Naive thymus-derived CD8-positive, alpha-beta T cell (primary cell): Measurements from ENCODE around the gene ST6GAL1. TPM values are rescaled to one million over a fixed set of nuclear protein-coding genes. Genes with fewer than 3 reads are reported as not detected.
"Not testable (repeated sequence)": the region's sequence is repeated elsewhere in the genome, so short reads cannot be mapped to it uniquely, and the experiment has no call there.

Source experiments
- ATAC-seq, 2 donors: fragments of 150-1000 bp; cut with Tn5 transposase in 1 of 2; sonication (Bioruptor Pico), chemical (Tn5 transposase) in 1 of 2; 1 replicate in 1 of 2; 2 replicates in 1 of 2; pipeline ENCODE4 v1.10.0; 2021; ENCODE audit warnings: mild to moderate bottlenecking in 2 of 2, moderate library complexity in 2 of 2
- POLR2A ChIA-PET: fragments of 350-600 bp; sonication (Branson Sonifier 250); formaldehyde crosslinking; loops from one replicate; lab custom pipeline; 2021; ENCODE audit warnings: antibody characterized with exemption; lab: Charles Lee
- DNase-seq, 10 donors: peaks; one replicate each; pipeline versions ENCODE4 v3.0.0 to v3.0.0-alpha.2; 2020 to 2022
- H3K27ac Mint-ChIP-seq, 10 donors: one replicate each; pipeline ENCODE4 v1.8.0; 2020 to 2022; ENCODE audit warnings: mild to moderate bottlenecking in 10 of 10, mixed read lengths in 10 of 10, moderate library complexity in 4 of 10, inconsistent platforms in 1 of 10
- H3K27me3 Mint-ChIP-seq, 5 donors: one replicate each; pipeline ENCODE4 v1.8.0; 2021 to 2022; ENCODE audit warnings: mixed read lengths in 5 of 5
- H3K36me3 Mint-ChIP-seq, 3 donors: one replicate each; pipeline ENCODE4 v1.8.0; 2020 to 2022; ENCODE audit warnings: mixed read lengths in 3 of 3, mild to moderate bottlenecking in 2 of 3, inconsistent platforms in 1 of 3
- H3K4me1 Mint-ChIP-seq, 4 donors: one replicate each; pipeline ENCODE4 v1.8.0; 2021 to 2022; ENCODE audit warnings: mixed read lengths in 4 of 4
- H3K4me3 Mint-ChIP-seq, 10 donors: one replicate each; pipeline ENCODE4 v1.8.0; 2020 to 2022; ENCODE audit warnings: mild to moderate bottlenecking in 10 of 10, mixed read lengths in 10 of 10, moderate library complexity in 6 of 10, inconsistent platforms in 1 of 10
- H3K9me3 Mint-ChIP-seq, 9 donors: one replicate each; pipeline ENCODE4 v1.8.0; 2020 to 2022; ENCODE audit warnings: mixed read lengths in 9 of 9, mild to moderate bottlenecking in 3 of 9, inconsistent platforms in 1 of 9, moderate library complexity in 1 of 9
- polyA plus RNA-seq, 3 donors: library from polyadenylated mRNA; unstranded; fragments of 300-500 nt; fragmentation: Illumina TruSeq; gene quantifications; one replicate each; pipeline ENCODE4 v1.2.3, GENCODE V29; 2021
- total RNA-seq, 8 experiments: library from RNA in 2 of 8; stranded (reverse) in 2 of 8; gene quantifications; one replicate each; pipeline ENCODE4 v1.2.3 and lab custom pipeline; 2021 to 2026

Gene ST6GAL1
- total and polyA plus RNA-seq, 5 experiments from 2014 or later, result 139 to 250 (median 223) TPM

DNA sequence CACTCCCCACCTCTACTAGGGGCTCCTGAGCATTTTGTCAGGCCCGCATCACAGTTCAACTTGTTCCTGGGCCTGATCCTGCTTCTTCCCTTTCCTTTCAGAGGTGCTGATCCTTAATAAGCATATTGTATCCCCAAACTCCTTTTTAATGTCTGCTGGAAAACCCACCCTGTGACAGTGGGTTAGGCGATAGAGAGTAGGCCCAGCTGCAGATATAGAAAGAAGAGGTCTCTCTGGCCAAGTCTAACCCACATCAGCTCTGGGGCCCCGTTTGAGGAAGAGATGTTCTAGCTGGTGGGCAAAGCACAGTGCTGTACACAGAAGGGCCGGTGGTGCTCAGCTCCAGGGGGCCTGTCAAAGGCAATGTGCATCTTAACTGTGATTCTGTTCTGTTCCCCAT is 34.3 kb upstream of the ST6GAL1 start:
- no peak for DNase-seq
- no peaks in the 10 kb centered on the region for H3K27me3 Mint-ChIP-seq
- peak overlapping the region in 2 of 10 donors; percentile 39 to 53 for H3K27ac Mint-ChIP-seq
- peaks cover 11 to 31% (median 17%) of the 10 kb centered on the region in 4 donors for H3K4me1 Mint-ChIP-seq
- ATAC-seq, result no peak
- POLR2A ChIA-PET, result interaction anchor here (1.6 kb wide), 1 partner anchor 13 kb away, joined by 7 read pairs; no protein-coding TSS in a partner anchor
- no peaks in the 10 kb centered on the region for H3K9me3 Mint-ChIP-seq
- H3K36me3 Mint-ChIP-seq, result no peaks in the 10 kb centered on the region
- no peak overlapping the region for H3K4me3 Mint-ChIP-seq

GRCh38 chr3:186896875-186897274 is 33.5 kb upstream of the ST6GAL1 start:
- POLR2A ChIA-PET, result interaction anchor here (1.6 kb wide), 1 partner anchor 12 kb away, joined by 7 read pairs; no protein-coding TSS in a partner anchor
- H3K36me3 Mint-ChIP-seq, result no peaks in the 10 kb centered on the region
- no peak overlapping the region for H3K4me3 Mint-ChIP-seq
- peaks cover 15 to 37% (median 22%) of the 10 kb centered on the region in 4 donors for H3K4me1 Mint-ChIP-seq
- DNase-seq (no peak), ATAC-seq (no peak)
- H3K27ac Mint-ChIP-seq, result peak overlapping the region in 1 of 10 donors; percentile 53
- no peaks in the 10 kb centered on the region for H3K27me3 Mint-ChIP-seq
- no peaks in the 10 kb centered on the region for H3K9me3 Mint-ChIP-seq

DNA sequence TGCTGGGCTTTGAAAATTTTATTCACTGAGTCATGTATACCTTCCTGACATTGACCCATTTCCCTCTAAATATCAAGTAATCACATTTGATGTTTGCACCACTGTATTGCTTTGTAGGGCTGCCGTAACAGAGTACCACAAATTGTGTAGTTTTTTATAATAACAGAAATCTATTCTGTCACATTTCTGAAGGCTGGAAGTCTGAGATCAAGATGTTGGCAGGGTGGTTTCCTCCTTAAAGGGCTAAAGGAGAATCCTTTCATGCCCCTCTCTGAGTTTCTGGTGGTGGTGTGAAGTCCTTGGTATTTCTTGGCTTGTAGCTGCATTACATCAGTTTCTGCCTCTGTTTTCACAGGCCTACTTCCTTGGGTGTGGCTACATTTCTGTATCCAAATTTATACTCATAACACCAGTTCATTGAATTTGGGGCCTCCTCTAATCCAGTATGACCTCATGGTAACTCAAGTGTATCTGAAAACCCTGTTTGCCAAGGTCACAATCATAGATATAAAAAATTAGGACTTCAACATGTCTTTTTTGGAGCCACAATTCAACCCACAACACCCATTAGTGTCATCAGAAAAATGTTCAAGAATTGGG is 29.1 kb upstream of the ST6GAL1 start:
- Mint-ChIP-seq H3K27me3 (no peaks in the 10 kb centered on the region), H3K27ac (peak overlapping the region in 8 of 10 donors; percentile 10 to 86 (median 74)), H3K4me1 (peaks cover 14 to 37% (median 28%) of the 10 kb centered on the region in 4 donors), H3K9me3 (peaks cover 3 to 38% (median 33%) of the 10 kb centered on the region in 9 donors), H3K36me3 (peaks cover under 1 to 25% (median 11%) of the 10 kb centered on the region in 3 donors), H3K4me3 (peak overlapping the region in 5 of 10 donors; percentile 19 to 50 (median 33))
- ATAC-seq, result peak; percentile 58 to 61
- POLR2A ChIA-PET, result interaction anchor here (1.2 to 1.4 kb wide), 2 partner anchors 8 to 30 kb away, joined by 4 to 5 read pairs; partner anchors contain the start of gene ST6GAL1
- peak in 2 of 10 donors; percentile 9 to 20 for DNase-seq

DNA sequence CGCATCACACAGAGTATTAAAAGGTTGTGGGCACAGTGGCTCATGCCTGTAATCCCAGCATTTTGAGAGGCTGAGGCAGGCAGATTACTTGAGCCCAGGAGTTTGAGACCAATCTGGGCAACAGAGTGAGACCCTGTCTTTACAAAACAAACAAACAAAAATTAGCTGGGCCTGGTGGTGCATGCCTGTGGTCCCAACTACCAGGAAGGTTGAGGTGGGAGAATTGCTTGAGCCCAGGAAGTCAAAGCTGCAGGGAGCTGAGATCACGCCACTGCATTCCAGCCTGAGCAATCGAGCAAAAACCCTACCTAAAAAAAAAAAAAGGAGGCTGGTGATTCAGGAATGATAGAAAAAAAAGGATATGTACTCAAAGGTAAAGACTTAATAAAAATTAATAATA is 28.2 kb upstream of the ST6GAL1 start:
- peaks cover 4 to 35% (median 19%) of the 10 kb centered on the region in 3 donors for H3K36me3 Mint-ChIP-seq
- DNase-seq (no peak), ATAC-seq (no peak)
- no peaks in the 10 kb centered on the region for H3K27me3 Mint-ChIP-seq
- H3K4me3 Mint-ChIP-seq, result peak overlapping the region in 1 of 10 donors; percentile 10
- H3K27ac Mint-ChIP-seq, result peak overlapping the region in 4 of 10 donors; percentile 48 to 72 (median 57)
- POLR2A ChIA-PET, result interaction anchor here (0.7 kb wide), 1 partner anchor 51 kb away, joined by 3 read pairs; no protein-coding TSS in a partner anchor
- H3K9me3 Mint-ChIP-seq, result peaks cover 8 to 47% (median 43%) of the 10 kb centered on the region in 9 donors
- H3K4me1 Mint-ChIP-seq, result peaks cover 11 to 39% (median 33%) of the 10 kb centered on the region in 4 donors

DNA sequence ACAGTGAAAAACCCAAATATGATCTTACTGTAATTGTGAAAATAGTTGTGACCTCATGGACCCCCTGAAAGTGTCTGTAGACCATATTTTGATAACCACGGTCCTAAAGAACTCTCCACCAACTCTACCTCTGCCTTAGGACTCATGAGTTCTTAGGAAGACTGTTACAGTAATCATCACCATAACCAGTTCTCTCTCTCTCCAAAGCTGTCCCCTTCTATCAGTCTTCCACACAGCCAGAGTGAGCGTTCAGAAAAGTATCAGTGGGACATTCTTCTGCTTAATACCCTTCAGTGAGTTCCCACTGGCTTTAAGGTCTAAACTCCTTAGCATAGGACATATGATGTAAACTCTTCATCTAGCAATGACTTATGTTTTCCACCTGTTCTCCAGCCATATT is 27.6 kb upstream of the ST6GAL1 start:
- ATAC-seq (no peak), DNase-seq (no peak)
- peaks cover 4 to 40% (median 24%) of the 10 kb centered on the region in 3 donors for H3K36me3 Mint-ChIP-seq
- H3K4me1 Mint-ChIP-seq, result peaks cover 11 to 44% (median 35%) of the 10 kb centered on the region in 4 donors
- H3K9me3 Mint-ChIP-seq, result peaks cover 8 to 53% (median 48%) of the 10 kb centered on the region in 9 donors
- no peaks in the 10 kb centered on the region for H3K27me3 Mint-ChIP-seq
- peak overlapping the region in 4 of 10 donors; percentile 1 to 33 (median 16) for H3K27ac Mint-ChIP-seq
- POLR2A ChIA-PET, result no interaction called here
- H3K4me3 Mint-ChIP-seq, result no peak overlapping the region

- H3K4me1 Mint-ChIP-seq, result peaks cover 16 to 49% (median 43%) of the 10 kb centered on the region in 4 donors
- H3K9me3 Mint-ChIP-seq, result peaks cover 8 to 62% (median 56%) of the 10 kb centered on the region in 9 donors
- ATAC-seq, result not testable (repeated sequence)
These were observed 26.6 kb upstream of the ST6GAL1 start for GRCh38 chr3:186903676-186904075.

GRCh38 chr3:186907075-186907474 is 23.3 kb upstream of the ST6GAL1 start:
- Mint-ChIP-seq H3K4me3 (peak overlapping the region in 1 of 10 donors; percentile 68), H3K36me3 (peaks cover 4 to 62% (median 31%) of the 10 kb centered on the region in 3 donors), H3K27ac (peak overlapping the region in 7 of 10 donors; percentile 38 to 97 (median 89)), H3K4me1 (peaks cover 11 to 46% (median 31%) of the 10 kb centered on the region in 4 donors), H3K9me3 (peaks cover 8 to 79% (median 56%) of the 10 kb centered on the region in 9 donors)
- not testable (repeated sequence) for ATAC-seq, H3K27me3 Mint-ChIP-seq, DNase-seq
- POLR2A ChIA-PET, result interaction anchor here (1.8 to 4.3 kb wide), 2 partner anchors 9 to 24 kb away, joined by 4 to 98 read pairs; partner anchors contain the start of gene ST6GAL1

More at GRCh38 chr3:186903676-186904075, 26.6 kb upstream of the ST6GAL1 start:
- not testable (repeated sequence) for DNase-seq, H3K27me3 Mint-ChIP-seq, H3K4me3 Mint-ChIP-seq
- POLR2A ChIA-PET, result interaction anchor here (1.2 kb wide), 1 partner anchor 10 kb away, joined by 3 read pairs; no protein-coding TSS in a partner anchor
- Mint-ChIP-seq H3K27ac (peak overlapping the region in 3 of 10 donors; percentile 5 to 26 (median 25)), H3K36me3 (peaks cover 4 to 49% (median 31%) of the 10 kb centered on the region in 3 donors)

DNA sequence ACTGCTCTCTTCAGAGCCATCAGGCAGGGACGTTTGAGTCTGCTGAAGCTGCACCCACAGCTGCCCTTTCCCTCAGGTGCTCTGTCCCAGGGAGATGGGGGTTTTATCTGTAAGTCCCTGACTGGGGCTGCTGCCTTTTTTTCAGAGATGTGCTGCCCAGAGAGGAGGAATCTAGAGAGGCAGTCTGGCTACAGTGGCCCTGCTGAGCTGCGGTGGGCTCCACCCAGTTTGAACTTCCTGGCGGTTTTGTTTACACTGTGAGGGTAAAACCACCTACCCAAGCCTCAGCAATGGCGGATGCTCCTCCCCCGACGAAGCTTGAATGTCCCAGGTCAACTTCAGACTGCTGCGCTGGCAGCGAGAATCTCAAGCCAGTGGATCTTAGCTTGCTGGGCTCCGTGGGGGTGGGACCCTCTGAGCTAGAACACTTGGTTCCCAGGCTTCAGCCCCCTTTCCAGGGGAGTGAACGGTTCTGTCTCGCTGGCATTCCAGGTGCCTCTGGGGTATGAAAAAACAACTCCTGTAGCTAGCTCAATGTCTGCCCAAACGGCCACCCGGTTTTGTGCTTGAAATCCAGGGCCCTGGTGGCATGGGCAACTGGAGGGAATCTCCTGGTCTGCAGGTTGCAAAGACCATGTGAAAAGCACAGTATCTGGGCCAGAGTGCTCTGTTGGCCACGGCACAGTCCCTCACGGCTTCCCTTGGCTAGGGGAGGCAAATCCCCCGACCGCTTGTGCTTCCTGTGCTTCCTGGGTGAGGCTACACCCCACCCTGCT is 21.1 kb upstream of the ST6GAL1 start:
- peaks cover 4 to 59% (median 28%) of the 10 kb centered on the region in 3 donors for H3K36me3 Mint-ChIP-seq
- H3K4me3 Mint-ChIP-seq, result peak overlapping the region; percentile 60 to 84 (median 74)
- peak; percentile 96 to 97 for ATAC-seq
- H3K4me1 Mint-ChIP-seq, result peaks cover 11 to 49% (median 37%) of the 10 kb centered on the region in 4 donors
- H3K9me3 Mint-ChIP-seq, result peaks cover 4 to 76% (median 37%) of the 10 kb centered on the region in 9 donors
- peak overlapping the region; percentile 88 to 97 (median 92) for H3K27ac Mint-ChIP-seq
- DNase-seq, result peak; percentile 25 to 88 (median 76)
- no peaks in the 10 kb centered on the region for H3K27me3 Mint-ChIP-seq
- POLR2A ChIA-PET, result interaction anchor here (0.5 to 4.3 kb wide), 27 partner anchors 9 to 230 kb away, joined by 3 to 98 read pairs (median 5); partner anchors contain the start of genes EIF4A2, RPL39L and ST6GAL1

DNA sequence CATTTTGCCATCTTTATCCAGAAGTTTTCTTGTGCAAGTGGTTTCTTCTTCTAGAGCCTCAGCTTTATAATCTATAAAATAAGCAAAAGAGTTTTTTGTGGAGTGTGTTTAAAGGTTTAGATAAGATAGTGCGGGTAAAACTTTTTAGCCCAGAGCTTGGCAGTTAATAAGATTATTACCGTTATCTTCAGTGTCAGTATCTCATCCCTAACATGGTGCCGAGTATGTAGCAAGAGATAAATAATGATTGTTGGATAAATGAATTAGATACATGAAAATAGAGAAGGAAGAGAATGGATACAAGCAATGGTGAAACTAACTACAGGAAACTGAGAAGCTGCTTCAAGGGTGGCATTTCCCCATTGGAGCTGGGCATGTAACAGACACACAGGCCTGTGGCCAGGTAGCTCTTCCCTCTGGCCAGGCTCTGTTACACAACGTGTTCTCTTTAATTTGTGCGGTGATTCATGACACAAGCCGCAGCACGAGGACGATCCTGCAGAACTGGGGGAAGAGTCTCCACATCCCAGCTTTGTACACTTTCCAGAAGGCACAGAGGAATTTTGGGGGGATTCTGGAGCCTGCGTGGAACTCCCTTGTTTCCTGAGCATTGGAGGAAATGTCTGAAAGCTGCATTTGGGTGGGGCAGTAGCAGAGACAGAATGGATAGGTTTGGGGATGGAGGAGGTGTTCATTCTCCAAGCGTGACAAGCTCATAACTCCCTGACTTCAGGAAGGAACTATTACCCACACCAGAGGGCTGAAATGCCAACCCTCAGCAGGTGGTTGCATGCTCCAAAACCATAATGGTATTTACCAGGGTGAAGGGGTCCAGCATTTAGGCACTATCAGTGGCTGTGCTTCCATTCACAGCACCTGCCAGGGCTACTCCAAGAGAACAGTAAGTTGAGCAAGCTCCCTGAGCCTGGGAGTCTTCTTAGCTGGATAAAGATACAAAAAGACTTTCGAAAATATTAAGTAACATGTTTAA is 14.2 kb upstream of the ST6GAL1 start:
- peaks cover 28 to 58% (median 54%) of the 10 kb centered on the region in 4 donors for H3K4me1 Mint-ChIP-seq
- ATAC-seq (peak; percentile 57 to 59), DNase-seq (peak in 1 of 10 donors; percentile 6)
- peaks cover 0 to 15% (median 9%) of the 10 kb centered on the region in 3 donors for H3K36me3 Mint-ChIP-seq
- H3K9me3 Mint-ChIP-seq, result peaks cover 0 to 27% (median 13%) of the 10 kb centered on the region in 9 donors
- no peaks in the 10 kb centered on the region for H3K27me3 Mint-ChIP-seq
- POLR2A ChIA-PET, result interaction anchor here (0.6 to 3.5 kb wide), 9 partner anchors 15 to 223 kb away, joined by 3 to 24 read pairs (median 3); partner anchors contain the start of genes EIF4A2, RPL39L and ST6GAL1
- peak overlapping the region; percentile 3 to 71 (median 48) for H3K27ac Mint-ChIP-seq
- H3K4me3 Mint-ChIP-seq, result peak overlapping the region in 9 of 10 donors; percentile 9 to 83 (median 58)

- H3K27me3 Mint-ChIP-seq, result no peaks in the 10 kb centered on the region
- ATAC-seq (peak; percentile 27 to 35), DNase-seq (no peak)
- peak overlapping the region in 8 of 10 donors; percentile 10 to 91 (median 74) for H3K27ac Mint-ChIP-seq
- peaks cover 28 to 58% (median 54%) of the 10 kb centered on the region in 4 donors for H3K4me1 Mint-ChIP-seq
- H3K9me3 Mint-ChIP-seq, result peaks cover 0 to 21% (median 10%) of the 10 kb centered on the region in 9 donors
- H3K4me3 Mint-ChIP-seq, result peak overlapping the region in 7 of 10 donors; percentile 14 to 55 (median 38)
- H3K36me3 Mint-ChIP-seq, result peaks cover 0 to 12% (median 5%) of the 10 kb centered on the region in 3 donors
- POLR2A ChIA-PET, result interaction anchor here (0.7 to 3.5 kb wide), 4 partner anchors 8 to 66 kb away, joined by 3 to 24 read pairs (median 5); partner anchors contain the start of gene ST6GAL1
These were observed 12.6 kb upstream of the ST6GAL1 start for GRCh38 chr3:186917512-186918312.
